Activated T-cell treated with anti-CD3 and anti-CD28 coated beads for 24 hours (primary cell): ENCODE measurements around the gene TMEM59L.
"Not testable (repeated sequence)": the region's sequence is repeated elsewhere in the genome, so short reads cannot be mapped to it uniquely, and the experiment has no call there.

Experiments
- DNase-seq: peaks from one replicate; pipeline ENCODE4 v3.0.0-alpha.2; 2020; ENCODE audit warnings: low read depth

The TMEM59L gene

GRCh38 chr19:18594096-18594823 lies 18.4 kb upstream of the TMEM59L start:
- DNase-seq = peak; percentile 67

GRCh38 chr19:18594824-18595373 lies 17.8 kb upstream of the TMEM59L start:
- no peak for DNase-seq

- no peak for DNase-seq
Observed at GRCh38 chr19:18595475-18595874, 17.2 kb upstream of the TMEM59L start.

GRCh38 chr19:18596752-18597157 lies 15.9 kb upstream of the TMEM59L start:
- no peak for DNase-seq

DNA sequence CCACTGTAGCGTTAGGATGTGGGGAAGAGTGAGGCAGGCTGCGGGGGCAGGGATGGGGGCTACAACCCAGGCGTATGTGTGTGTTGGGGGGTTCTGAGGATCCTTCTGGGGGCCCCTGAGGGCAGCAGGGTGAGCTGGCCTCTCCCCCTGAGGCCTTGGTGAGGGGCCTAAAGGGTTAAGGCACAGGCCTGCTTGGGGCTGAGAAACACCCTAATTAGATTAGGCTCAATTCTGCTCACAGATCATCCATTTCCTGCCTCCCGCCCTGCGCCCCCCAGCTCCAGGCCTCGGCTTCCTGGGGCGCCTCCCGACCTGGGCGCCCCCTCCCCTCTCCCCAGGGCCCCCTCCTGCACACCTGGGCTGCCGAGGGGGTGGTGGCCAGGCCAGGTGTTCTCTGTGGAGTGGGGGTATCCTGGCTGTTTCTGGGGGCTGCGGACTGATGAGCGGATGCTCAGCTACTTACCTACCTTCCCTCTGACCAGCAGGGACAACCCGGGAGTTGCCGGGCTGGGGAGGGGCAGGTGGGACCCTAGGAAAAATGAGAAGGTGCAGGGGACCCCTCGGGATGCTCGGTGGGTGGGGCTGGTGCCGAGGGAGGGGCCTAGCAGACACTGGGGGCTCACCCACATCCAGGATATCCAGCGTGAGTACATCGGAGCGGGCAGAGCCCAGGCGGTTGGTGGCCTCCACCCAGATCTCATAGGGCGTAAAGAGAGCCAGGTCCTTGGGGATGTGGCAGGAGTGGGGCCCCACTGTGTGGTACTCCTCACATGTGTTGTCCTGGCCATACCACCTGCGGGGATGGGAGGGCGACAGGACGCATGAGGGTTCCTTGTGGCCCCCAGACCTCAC lies 14.6 kb upstream of the TMEM59L start:
- DNase-seq = no peak

DNA sequence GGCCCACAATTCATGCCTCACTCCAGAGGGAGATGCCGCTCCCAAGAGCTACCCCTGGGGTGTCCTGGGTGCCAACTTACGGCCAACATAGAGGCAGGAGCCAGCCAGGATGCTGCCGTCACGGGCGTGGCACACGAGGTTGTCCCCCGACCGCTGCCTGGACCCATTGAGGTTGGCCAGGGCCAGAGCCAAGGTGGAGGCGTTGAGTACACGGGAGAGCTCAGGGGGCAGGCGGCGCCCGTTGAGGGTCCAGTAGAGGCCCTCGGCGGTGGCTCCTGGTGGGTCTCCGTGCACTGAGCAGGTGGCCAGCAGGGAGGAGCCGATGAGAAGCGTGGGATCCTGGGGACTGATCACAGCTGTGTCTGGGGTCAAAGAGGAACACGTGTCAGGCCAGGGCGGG lies 13.2 kb upstream of the TMEM59L start:
- DNase-seq = no peak

GRCh38 chr19:18600692-18601397 lies 11.8 kb upstream of the TMEM59L start:
- DNase-seq = not testable (repeated sequence)

GRCh38 chr19:18601875-18602274 lies 10.8 kb upstream of the TMEM59L start:
- DNase-seq = no peak

- DNase-seq = no peak
Observed at GRCh38 chr19:18603255-18603957, 9.3 kb upstream of the TMEM59L start.

- no peak for DNase-seq
Observed at GRCh38 chr19:18603958-18604819, 8.5 kb upstream of the TMEM59L start.

- no peak for DNase-seq
Observed at GRCh38 chr19:18604820-18605159, 7.9 kb upstream of the TMEM59L start.

DNA sequence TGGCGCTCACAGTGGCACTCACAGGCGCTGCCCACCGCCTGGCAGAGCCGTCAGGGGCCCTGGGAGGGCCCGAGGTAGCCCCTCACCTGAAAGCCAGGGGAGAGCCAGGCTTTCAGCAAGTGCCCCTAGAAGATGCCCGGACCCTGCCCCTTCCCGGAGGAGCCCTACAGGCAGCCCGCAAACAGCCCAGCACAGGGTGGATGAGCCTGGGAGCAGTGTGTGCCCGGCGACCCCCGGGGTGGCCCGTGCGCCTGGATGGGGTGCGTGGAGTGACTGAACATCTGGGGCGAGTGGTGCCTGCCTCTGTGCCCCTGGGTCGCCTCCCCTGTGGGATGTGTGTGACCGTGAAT lies 7.5 kb upstream of the TMEM59L start:
- no peak for DNase-seq

DNA sequence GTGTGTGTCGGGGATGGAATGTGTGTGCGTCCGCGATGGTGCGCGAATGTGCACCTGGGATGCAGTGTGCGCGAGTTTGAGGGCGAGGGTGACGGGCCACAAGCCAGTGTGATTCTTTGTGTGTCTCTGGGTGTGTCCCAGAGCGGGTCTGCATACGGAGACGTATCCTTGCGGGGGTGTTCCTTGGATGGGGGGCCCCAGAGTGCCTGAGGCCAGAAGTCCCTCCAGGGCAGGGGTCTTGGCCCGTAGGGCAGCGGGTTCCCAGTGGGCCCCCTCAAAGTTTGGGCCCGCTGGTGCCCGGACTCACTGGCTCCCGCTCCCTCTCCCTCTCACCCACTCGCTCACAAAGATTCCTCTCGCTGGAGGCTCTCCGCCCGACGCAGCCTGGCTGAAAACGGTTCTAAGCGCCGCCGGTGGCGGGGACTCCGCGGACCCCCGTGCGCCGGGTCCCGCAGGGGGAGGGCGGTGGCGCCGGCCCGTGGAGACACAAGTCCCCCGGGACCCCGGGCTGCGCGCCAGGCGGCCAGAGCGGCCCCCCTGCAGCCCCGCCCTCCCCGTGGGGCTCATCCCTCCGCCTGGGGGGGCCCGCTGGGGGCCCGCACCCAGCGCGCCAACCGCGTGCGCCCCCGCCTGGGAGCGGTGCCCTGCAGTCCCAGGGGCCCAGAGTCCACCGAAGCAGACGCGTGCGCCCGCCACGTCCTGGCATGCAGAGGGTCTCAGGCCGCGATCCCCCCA lies 7.0 kb upstream of the TMEM59L start:
- no peak for DNase-seq

- DNase-seq = no peak
Observed at GRCh38 chr19:18606281-18607225, 6.1 kb upstream of the TMEM59L start, which contains the start of gene CRLF1. Gene CRLF1 (minus strand): TSS chr19:18606799. CDS start chr19:18606656, 143 bp downstream.

GRCh38 chr19:18607226-18608101 lies 5.2 kb upstream of the TMEM59L start:
- no peak for DNase-seq

- DNase-seq = no peak
Observed at GRCh38 chr19:18608102-18608804, 4.4 kb upstream of the TMEM59L start.
